SU-DHL-6 (cell line): ENCODE data around the gene DKC1.
"Not testable (repeated sequence)": the region's sequence is repeated elsewhere in the genome, so short reads cannot be mapped to it uniquely, and the experiment has no call there.

Source experiments
- H2AFZ ChIP-seq: fragments of 200-600 bp; sonication (generic); 2 replicates; pipeline ENCODE4 v1.6.1; 2014; ENCODE audit warnings: low read depth, mild to moderate bottlenecking, moderate library complexity, mixed read lengths, antibody characterized with exemption, low read length; ENCODE audit not compliant: severe bottlenecking
- H3F3A ChIP-seq: fragments of 200-600 bp; shearing (Covaris generic); 2 replicates; pipeline ENCODE4 v1.6.0; 2016; ENCODE audit warnings: antibody characterized with exemption, mild to moderate bottlenecking; ENCODE audit not compliant: insufficient read depth
- H3K27ac ChIP-seq: fragments of 200-600 bp; sonication (generic); 2 replicates; pipeline ENCODE4 v1.5.1; 2016; ENCODE audit warnings: low read depth, mild to moderate bottlenecking, low read length, moderate library complexity, mixed read lengths
- H3K27me3 ChIP-seq: fragments of 200-600 bp; sonication (generic), shearing (Covaris generic); 2 replicates; pipeline ENCODE4 v1.6.0; 2014; ENCODE audit warnings: mild to moderate bottlenecking, low read length
- H3K36me3 ChIP-seq: fragments of 200-600 bp; sonication (generic); 2 replicates; pipeline ENCODE4 v1.6.1; 2014; ENCODE audit warnings: mild to moderate bottlenecking, low read length, mixed read lengths
- H3K4me2 ChIP-seq: fragments of 300-600, 200-600 bp; shearing (Covaris generic), sonication (generic); 2 replicates; pipeline ENCODE4 v1.6.0; 2014; ENCODE audit warnings: low read length, low read depth, mild to moderate bottlenecking; ENCODE audit not compliant: poor library complexity, severe bottlenecking
- H3K4me3 ChIP-seq: fragments of 200-600 bp; sonication (generic); 2 replicates; pipeline ENCODE4 v1.5.1; 2014; ENCODE audit warnings: antibody characterized with exemption, low read length, mild to moderate bottlenecking, mixed read lengths; ENCODE audit not compliant: insufficient read depth, poor library complexity, severe bottlenecking
- H3K79me2 ChIP-seq: fragments of 200-600 bp; sonication (generic); 2 replicates; pipeline ENCODE4 v1.6.1; 2014; ENCODE audit warnings: mild to moderate bottlenecking, low read length, moderate library complexity; ENCODE audit not compliant: insufficient read depth
- H3K9ac ChIP-seq: fragments of 200-600 bp; sonication (generic); 2 replicates; pipeline ENCODE4 v1.7.0; 2014; ENCODE audit warnings: mild to moderate bottlenecking, low read length
- H3K9me2 ChIP-seq: fragments of 200-600 bp; sonication (generic); replicated peaks from 2 replicates; pipeline ENCODE4 v1.6.1; 2014; ENCODE audit warnings: low read length; ENCODE audit not compliant: insufficient read depth
- H3K9me3 ChIP-seq: fragments of 200-600 bp; sonication (generic); 2 replicates; pipeline ENCODE4 v1.6.1; 2014; ENCODE audit warnings: low read length, mixed read lengths; ENCODE audit not compliant: insufficient read depth
- H4K20me1 ChIP-seq: fragments of 200-600 bp; sonication (generic); 2 replicates; pipeline ENCODE4 v1.6.1; 2014; ENCODE audit warnings: low read depth, mild to moderate bottlenecking, antibody characterized with exemption, low read length, moderate library complexity, mixed read lengths
- EZH2phosphoT487 ChIP-seq: fragments of 200-600 bp; sonication (generic), shearing (Covaris generic); conservative IDR thresholded peaks from 2 replicates; pipeline ENCODE4 v1.6.1; 2018; ENCODE audit warnings: mild to moderate bottlenecking, antibody characterized with exemption, low read length, moderate library complexity, mixed read lengths
- TF ChIP-seq, protein P1 (sequence below): fragments of 200-600 bp; sonication (generic); IDR thresholded peaks from one replicate; pipeline ENCODE4 v1.5.1; 2017; ENCODE audit warnings: antibody characterized with exemption, mild to moderate bottlenecking, low read length, moderate library complexity; ENCODE audit not compliant: insufficient read depth, poor library complexity, severe bottlenecking

DKC1 gene

GRCh38 chrX:154813801-154814200 is 51.1 kb downstream of the DKC1 start:
- Histone ChIP-seq H3K4me2 (no peak overlapping the region), H3K27ac (no peak overlapping the region), H4K20me1 (no peaks in the 10 kb centered on the region), H3K79me2 (no peaks in the 10 kb centered on the region), H3K27me3 (no peaks in the 10 kb centered on the region), H3K4me3 (no peak overlapping the region), H3F3A (no peaks in the 10 kb centered on the region), H3K9me2 (no peaks in the 10 kb centered on the region), H3K9me3 (no peaks in the 10 kb centered on the region), H3K9ac (no peak overlapping the region), H2AFZ (no peak overlapping the region), H3K36me3 (no peaks in the 10 kb centered on the region)
- TF ChIP-seq, protein P1, sequence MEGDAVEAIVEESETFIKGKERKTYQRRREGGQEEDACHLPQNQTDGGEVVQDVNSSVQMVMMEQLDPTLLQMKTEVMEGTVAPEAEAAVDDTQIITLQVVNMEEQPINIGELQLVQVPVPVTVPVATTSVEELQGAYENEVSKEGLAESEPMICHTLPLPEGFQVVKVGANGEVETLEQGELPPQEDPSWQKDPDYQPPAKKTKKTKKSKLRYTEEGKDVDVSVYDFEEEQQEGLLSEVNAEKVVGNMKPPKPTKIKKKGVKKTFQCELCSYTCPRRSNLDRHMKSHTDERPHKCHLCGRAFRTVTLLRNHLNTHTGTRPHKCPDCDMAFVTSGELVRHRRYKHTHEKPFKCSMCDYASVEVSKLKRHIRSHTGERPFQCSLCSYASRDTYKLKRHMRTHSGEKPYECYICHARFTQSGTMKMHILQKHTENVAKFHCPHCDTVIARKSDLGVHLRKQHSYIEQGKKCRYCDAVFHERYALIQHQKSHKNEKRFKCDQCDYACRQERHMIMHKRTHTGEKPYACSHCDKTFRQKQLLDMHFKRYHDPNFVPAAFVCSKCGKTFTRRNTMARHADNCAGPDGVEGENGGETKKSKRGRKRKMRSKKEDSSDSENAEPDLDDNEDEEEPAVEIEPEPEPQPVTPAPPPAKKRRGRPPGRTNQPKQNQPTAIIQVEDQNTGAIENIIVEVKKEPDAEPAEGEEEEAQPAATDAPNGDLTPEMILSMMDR, result no peak
- TF ChIP-seq EZH2phosphoT487, result no peak

GRCh38 chrX:154815274-154815818 is 52.7 kb downstream of the DKC1 start:
- no peaks in the 10 kb centered on the region for H4K20me1 ChIP-seq
- H3K36me3 ChIP-seq, result no peaks in the 10 kb centered on the region
- H3K27me3 ChIP-seq, result no peaks in the 10 kb centered on the region
- no peak overlapping the region for H3K27ac ChIP-seq
- H3K4me2 ChIP-seq, result no peak overlapping the region
- no peaks in the 10 kb centered on the region for H3K9me3 ChIP-seq
- no peak overlapping the region for H3K4me3 ChIP-seq
- H3F3A ChIP-seq, result no peaks in the 10 kb centered on the region
- H3K9me2 ChIP-seq, result no peaks in the 10 kb centered on the region
- TF ChIP-seq, protein P1, result no peak
- no peak for TF ChIP-seq EZH2phosphoT487
- no peak overlapping the region for H2AFZ ChIP-seq
- no peaks in the 10 kb centered on the region for H3K79me2 ChIP-seq
- H3K9ac ChIP-seq, result no peak overlapping the region

DNA sequence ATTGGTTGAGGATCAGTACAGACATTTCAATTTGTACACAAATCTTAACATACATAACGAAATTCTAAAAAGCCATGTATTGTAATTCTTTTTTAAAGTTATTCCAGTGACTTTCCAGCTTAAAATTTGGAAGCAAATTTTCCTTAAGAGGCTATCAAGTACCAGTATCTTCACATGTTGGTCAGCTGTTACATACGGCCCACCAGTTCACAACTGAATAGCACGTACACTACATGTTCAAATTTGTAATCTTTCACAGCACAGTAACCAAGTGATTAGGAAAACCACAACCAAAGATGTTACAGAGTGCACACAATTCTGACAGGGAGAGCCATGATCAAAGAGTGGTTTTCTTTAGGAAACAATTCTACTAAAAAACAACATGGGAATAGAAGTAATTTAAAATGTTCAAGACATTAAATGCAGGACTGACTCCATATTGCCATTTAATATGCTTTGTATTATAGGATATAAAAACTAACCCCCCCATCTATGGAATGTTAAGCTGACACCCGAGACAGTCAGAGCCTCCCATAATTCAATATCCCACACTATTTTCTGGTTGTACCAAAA is 53.7 kb downstream of the DKC1 start:
- not testable (repeated sequence) for H3K4me3 ChIP-seq, H4K20me1 ChIP-seq, H3K9me2 ChIP-seq, H3K9ac ChIP-seq, H3K79me2 ChIP-seq, H3K4me2 ChIP-seq, H3F3A ChIP-seq, H3K27ac ChIP-seq, H2AFZ ChIP-seq, H3K27me3 ChIP-seq, H3K36me3 ChIP-seq, H3K9me3 ChIP-seq

DNA sequence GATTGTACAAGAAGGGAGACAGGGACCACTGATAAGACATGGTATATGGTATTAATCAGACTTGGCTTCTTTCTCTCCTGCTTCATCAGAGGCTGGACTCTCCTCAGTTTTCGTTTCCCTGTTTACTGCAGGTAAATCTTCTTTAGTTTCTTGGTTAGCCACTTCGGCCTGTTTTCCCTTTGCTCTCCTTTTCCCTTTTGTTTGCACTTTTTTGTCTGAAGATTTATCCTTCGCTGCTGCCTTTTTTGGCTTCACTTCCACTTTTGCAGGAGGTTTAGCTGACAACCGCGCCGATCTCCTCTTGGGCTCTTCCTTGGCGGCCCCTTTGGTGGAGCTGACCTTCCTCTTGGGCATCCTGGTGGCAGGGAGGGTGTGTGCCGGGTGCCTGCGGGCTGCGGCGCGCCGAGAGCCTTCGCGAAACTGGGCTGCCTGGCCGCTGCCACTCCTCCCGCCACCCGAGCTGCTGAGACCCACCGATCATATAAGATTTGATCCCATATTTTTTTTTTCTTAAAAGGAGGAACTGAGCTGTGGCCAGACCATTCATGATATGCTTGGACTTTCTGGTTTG is 54.5 kb downstream of the DKC1 start:
- not testable (repeated sequence) for H3K27ac ChIP-seq, H3K4me3 ChIP-seq, H3K9me2 ChIP-seq, H3K9ac ChIP-seq, H3K4me2 ChIP-seq, H3F3A ChIP-seq, H4K20me1 ChIP-seq, H3K27me3 ChIP-seq, H3K36me3 ChIP-seq, H3K79me2 ChIP-seq, H3K9me3 ChIP-seq, H2AFZ ChIP-seq
